ENCODE measurements around the gene SLC38A6.
"Not testable (repeated sequence)": the region's sequence is repeated elsewhere in the genome, so short reads cannot be mapped to it uniquely, and the experiment has no call there.

Gene SLC38A6

DNA sequence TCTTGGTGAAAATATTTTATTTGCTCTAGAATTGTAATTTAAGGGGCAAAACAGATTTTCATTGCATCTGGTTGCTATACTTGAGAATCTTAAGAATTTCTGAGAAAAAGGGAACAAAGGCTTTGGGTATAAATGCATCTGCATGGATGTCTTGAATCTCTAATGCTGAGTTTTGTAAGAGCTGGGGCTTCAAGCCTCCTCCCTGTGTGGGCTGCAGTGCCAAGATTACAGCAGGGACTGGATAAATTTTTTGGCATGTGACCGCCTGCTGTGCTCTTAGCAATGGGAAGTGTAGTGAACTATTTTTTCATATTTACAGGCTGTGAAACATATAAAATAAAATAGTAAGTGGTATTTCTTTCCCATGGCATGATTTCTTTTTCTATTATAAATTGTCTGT is 70.0 kb downstream of the SLC38A6 start:
- peak in 2 of 56 donors; percentile 0 to 1 for DNase-seq

DNA sequence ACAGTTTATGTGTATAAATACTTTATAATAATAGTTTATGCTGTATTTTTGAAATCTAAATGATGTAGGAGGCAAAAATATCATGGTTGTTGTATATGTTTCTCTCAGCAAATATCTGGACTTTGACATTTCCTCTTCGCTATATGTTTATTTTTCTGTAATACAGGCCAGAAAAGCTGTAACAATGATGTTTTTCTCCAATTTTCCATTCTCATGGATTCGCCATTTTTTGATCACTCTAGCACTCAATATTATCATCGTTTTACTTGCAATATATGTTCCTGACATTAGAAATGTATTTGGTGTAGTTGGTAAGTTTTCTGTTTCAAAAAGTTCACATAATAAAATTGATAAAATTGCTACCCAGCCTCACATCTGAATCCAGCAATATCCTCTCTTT is 70.6 kb downstream of the SLC38A6 start:
- DNase-seq: no peak

DNA sequence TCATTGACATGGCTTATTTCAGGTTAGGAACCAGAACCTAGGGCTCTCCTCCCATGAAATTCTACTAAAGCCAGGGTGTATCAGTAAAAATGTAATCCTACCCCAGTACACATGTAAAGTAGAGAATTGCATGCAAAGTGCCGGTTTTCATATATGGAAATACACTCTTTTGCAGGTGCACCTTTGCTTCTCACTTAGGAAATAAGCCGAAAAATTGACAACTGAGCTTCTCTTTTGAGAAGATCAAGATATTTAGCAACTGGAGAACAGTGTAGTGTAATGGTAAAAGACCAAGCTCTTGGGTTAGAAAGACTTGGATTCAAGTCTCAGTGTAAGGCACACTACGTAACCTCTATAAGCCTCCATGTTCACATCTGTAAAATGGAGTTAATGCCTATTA is 82.4 kb downstream of the SLC38A6 start:
- DNase-seq: no peak

DNA sequence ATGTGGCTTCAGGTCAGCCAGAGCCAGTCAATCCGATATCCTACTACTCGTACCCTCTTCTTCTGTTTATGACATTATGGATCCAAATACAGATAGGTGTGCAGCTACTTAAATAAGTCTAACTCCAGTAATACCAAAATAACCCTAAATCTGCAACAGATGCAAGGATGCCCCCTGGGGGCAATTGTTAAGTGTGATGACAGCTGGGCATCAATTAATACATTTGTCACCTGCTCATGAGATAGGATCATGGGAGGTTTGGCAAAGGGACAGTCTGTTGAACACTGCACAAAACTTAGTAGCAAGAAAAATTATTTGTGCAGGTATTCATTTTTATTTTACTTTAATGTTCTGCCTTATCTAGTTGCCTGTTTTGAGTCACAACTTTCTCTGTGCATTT is 83.2 kb downstream of the SLC38A6 start:
- DNase-seq: no peak

DNA sequence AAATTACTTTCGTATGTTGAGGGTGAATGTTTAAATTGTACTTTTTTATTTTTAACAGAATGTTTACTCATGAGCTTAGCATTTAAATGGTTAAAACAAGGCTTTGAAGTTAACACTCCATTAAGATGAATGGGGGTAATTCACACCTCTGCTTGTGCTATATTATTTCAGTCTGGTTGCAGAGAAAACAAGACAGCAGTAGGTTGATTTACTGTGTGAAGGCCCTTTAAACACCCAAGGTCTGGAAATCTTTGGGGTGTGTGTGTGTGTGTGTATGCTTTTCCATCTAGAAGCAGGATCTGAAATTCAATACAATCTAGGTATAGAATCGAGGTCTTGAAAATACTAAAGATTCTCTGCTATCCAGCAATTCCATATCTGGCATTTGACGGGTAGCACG is 83.8 kb downstream of the SLC38A6 start:
- no peak for DNase-seq

DNA sequence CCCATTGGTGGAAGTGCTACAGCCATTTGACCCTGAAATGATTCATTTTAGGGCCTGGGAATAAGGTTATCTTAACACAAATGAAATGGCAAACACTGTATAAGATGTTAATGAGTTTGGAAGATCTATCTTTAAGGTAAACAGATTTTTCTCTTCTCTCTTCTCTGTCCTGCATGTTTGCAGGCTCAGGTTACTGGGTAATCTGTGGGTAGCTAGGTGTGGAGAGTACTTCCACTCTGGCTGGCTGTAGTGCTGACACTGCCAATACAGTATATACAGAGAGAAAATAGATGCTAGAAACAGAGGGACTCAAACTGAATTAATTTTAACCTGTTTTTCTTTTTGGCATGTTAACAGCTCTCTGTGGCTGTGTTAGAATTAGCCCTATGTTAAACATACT is 84.6 kb downstream of the SLC38A6 start:
- no peak for DNase-seq

DNA sequence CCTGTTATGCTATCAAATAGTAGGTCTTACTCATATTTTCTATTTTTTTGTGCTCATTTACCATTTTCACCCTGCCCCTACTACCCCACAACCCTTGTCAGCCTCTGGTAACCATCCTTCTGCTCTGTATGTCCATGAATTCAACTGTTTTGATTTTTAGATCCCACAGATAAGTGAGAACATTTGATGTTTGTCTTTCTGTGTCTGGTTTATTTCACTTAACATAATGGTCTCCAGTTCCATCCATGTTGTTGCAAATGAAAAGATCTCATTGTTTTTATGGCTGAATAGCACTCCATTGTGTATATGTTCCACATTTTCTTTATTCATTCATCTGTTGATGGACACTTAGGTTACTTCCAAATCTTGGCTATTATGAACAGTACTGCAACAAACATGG is 91.4 kb downstream of the SLC38A6 start:
- DNase-seq: not testable (repeated sequence)

DNA sequence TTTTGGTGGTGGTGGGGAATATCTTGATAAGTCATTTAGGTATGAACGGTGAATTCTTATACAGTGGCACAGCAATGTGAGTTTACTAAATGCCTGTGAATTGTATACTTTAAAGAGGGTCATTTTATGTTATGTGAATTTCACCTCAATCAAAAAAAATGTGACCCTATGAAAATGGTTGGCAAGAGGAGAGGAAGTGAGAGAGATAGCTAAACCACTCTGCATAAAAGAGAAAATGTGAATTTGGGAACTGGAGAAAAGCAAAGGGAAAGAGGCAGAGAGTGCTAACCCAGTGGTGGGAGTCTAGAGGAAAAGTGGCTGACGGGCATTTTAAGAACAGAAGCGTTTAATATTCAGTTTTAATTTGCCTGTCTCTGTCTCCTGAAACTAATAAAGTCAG is 93.8 kb downstream of the SLC38A6 start:
- no peak for DNase-seq

DNA sequence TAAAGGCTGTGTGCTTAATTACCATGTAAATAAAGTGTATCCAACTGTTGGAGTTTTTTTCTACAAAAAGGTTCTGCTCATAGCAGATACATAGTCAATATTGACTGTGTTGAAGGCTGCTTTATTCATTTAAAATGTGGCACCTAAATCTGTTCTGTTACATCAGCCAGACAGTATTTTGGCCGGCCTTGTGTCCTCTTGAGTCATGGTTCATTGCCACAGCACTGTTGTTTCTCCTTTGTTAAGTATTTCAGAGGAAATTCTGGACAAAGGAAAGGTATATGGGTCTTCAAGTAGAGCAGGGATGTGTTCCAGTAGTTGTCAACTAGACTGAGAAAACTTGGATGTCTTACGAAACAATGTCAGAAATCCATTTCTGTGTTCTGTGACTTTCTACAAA is 95.5 kb downstream of the SLC38A6 start:
- no peak for DNase-seq

DNA sequence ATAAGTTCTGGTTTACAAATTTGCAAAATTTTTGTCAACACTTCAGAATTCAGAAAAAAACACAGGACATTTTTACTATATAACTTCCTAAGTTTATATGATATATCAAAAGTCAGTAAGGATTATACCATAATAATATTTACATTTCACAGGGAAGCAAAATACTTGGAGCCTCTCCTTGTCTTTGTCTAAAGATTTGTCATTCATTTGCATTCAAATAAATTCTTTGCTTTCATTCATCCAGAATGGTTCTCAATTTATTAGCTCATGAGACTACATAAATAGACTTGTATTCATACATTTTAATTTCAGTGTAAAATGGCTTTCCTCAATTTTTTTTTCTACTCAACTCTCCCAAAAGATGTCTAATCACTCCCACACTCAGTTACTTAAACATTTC is 96.4 kb downstream of the SLC38A6 start:
- DNase-seq: no peak

DNA sequence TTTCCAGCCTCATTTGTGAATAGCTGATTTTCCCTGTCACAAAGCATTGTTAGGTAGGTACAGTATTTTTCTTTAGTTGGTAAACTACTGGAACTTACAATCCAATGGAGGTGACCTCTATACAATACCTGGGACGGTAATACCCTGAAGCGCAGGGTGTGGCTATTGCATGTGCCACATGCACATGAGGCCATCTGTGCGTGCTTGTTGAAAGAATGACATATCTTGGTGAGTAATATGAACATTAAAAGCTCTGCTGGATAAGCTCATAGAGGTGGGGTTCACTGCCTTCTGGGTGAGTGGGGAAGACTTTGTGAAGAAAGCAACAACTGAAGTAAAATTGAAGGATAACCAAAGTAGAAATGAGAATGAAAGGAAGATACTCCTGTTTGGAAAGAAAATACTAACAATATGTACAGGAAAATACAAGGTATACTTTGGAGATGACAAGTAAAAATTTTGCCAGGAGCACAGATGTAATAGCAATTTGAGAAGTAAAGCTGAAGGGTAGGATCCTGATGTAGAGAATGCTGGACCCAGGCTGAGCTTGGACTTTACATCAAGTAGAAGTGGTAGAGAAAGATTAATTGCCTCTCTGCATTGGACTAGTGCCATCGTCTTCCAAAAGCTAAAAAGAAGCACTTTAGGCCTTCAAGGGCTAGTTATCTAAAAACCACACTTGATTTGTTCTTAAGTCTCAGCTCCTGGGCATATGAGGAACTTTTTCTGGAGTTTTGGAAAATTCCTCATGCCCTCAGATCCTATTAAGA is 97.1 kb downstream of the SLC38A6 start:
- DNase-seq: no peak

DNA sequence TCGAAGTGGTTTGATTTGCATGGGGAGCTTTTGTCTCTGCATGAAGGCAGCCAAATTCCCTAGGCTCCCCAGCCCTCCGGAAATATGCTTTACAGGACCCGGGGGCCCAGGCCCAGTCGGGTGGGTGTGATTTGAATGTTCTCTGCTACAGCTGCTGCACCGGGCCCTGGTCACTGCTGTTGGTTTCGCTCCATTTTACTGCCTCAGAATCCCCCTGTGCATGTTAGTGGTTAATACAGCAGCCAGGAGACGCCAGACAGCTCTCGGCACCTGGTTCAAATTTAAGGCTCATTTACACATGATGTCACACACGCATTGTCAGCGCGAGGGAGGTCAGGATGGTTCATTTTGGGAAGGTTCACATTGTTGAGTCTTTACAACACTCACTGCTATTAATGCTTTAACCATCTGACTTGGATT is 99.6 kb downstream of the SLC38A6 start:
- DNase-seq: no peak

DNA sequence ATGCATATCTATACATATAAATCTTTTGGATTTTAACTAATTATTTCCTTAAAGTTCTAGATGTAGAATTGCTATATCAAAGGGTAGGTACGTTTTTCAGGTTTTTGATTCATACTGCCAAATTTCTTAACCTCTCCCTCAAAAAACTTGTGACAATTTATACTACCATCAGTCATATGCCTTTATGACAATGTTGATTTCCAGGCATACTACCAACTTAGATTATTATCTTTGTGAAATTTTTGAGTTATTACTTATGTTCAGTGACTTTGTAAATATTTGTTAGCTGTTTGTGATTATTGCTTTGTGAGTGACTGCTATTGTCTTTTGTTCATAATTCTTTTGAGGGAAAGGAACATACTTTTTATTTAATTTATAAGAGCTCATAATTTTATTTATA is 107.0 kb downstream of the SLC38A6 start:
- no peak for DNase-seq

DNA sequence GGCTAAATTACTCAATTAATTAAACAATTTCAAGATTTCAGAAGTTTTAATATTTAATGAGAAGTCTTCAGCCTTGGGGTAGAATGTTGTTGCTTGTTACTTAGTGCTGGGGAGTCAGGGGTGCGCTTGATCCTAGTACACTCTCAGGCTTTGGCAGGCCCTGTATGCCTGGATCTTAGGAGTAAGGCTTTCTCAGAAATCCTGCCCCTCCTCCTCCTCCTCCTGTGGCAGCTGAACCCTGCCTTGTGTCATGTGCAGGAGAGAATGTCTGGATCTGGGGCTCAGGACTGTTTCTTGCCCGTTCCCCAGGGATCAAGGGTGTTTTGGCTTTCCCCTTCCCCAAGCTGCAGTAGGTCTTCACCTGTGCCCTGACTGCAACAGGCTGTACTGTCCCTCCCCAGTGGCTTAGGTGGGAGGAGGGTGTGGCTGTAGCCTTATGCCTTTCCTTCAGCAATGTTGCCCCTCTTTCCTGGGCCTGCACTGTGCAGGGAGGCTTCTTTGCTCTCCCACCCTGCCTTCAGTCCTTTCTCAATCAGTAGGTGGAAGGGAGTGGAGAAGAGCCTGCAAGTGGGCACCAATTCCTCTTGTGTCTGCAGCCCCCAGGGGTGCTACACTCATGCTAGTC is 108.2 kb downstream of the SLC38A6 start:
- no peak for DNase-seq

DNA sequence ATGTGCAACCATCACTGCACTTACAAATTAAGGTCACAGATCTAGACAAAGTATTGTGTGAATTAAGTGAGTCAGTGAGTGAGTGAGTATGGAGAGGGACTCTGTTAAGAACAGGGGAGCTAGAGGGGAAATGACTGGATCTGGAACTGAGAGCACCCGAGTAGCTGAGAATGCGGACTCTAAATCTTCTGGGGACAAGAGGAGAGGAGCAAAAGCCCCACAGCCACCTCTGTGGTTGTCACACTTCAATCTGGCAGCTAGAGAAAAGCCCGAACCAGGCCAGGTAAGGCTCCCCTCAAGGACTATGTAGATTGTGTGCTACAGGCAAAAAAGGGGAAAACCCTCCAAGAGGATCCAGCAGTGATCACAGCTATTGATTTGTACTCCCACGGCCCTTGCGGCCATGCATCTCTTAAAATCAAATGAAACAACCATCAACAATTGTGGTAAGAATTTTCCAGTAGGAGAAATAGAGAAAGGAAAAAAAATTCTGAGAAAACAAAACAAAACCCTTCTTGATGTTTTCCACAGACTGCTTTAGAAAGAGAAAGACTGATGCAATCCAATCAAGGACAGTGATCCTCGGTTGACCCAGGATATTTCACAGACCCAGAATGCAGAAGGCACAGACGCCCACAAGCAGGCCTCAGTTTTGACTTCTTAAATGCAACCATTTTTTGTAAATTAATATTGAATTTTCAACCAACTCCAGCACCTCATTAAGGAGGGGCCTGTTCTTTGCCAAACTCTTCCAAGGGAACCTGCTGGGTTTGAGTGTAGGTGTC is 109.6 kb downstream of the SLC38A6 start:
- no peak for DNase-seq

DNA sequence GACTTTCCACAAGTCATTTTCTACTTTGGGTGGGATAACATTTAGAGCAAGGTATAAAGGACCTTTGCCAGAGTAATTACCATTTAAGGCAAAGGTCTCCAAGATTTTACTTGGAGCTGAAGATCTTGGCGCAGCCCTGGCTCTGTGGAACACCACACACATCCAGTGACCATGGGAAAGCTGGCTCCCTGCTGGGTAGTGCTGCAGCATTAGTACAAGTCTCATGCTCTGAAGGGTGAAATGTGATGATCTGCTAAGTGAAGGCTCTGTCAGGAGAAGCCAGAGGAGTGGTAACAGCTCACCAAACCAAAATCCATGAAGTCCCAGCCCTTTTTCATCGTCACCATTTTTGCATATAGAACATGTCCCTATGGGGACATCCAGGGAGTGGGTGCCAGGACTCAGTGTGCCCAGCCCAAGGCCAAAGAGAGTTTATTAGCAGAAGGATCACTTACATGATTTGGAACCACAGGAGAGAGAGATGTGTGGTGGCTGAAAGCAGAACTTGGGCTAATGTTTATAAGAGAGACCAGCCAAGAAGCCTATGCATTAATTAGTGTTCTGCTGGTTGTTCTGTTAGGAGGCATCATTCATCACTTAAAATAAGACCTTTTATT is 110.7 kb downstream of the SLC38A6 start:
- DNase-seq: no peak

DNA sequence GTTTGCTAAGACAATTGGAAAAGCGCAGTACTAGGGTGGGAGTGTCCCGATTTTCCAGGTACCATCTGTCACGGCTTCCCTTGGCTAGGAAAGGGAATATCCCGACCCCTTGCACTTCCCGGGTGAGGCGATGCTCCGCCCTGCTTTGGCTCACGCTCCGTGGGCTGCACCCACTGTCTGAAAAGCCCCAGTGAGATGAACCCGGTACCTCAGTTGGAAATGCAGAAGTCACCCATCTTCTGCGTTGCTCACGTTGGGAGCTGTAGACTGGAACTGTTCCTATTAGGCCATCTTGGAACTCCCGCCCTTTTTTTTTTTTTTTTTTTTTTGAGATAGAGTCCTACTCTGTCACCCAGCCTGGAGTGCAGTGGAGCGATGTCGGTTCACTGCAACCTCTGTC is 117.1 kb downstream of the SLC38A6 start:
- not testable (repeated sequence) for DNase-seq

DNA sequence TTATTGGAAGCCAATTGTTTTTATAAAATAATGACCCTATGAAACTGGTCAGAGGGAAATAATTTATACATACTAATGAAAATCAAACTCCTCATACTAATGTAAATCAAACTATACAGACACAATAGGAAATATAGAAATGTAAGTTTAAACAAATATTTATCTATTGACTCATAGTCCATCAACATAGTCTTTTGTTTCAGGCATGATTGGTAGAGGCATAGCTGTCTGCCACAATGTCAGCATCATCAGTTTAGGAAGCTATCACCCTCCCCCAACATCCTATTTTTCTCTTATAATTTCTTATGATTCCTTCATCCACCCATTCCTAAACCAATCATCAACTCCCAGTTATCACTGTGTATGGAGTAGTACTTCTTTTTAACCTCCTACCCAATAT is 117.7 kb downstream of the SLC38A6 start:
- DNase-seq: no peak

DNA sequence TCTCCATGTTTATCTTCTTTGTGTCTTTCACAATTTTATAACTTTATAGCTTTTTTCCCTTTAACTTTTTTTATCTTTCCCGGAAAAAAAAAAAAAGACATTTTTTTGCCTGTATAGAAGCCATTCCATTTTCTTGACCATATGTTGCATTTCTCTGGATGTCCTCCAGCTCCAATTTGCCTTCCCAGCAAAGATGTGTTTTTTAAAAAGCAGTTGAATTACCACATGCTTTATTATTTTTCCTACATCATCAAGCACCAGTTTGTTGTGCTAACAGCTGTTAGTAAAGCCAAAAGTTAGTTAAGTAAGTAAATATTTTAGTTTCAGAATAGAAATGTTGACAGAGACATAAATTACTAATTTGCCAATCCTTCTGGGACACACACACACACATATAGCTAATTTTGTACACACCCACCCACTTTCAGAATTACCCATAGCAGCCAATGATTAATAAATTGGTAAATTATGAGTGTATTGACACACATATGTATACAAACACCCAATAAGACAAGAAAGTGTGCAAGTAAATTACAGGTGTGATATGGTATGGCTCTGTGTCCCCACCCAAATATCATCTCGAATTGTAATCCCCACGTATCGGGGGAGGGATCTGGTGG is 118.3 kb downstream of the SLC38A6 start:
- DNase-seq: no peak

DNA sequence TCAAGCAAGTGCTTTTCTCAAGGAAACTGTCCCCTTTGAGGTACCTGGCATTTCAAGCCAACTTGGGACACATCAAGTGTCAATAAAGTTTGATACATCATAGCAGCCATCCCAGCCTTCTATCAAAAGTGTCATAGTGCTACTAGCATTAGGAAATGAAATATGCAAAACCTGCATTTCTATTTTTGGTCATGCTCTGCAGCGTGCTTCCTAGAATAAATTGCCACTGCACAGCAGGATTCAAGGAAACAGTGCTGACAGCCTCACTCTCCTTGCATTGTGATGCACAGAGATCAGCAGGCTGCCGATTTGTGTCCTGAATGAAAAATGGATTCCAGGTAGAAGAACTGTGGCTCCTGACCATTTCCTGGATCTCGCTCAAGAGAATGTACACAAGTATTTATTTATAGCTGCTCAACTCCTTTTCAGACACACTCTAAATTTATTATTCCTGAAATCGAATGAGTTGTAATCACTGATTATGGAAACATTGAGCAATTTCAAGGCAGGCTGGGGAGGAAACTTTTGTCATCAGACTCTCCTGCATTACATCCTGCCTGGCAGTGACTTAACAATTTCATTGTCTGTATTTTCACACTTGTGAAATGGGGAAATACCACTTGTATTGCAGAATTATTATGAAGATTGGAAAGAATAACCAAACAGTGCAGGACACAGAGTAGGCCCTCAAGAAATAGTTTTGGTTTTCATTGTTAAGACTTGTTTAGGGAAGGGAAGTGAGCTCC is 120.9 kb downstream of the SLC38A6 start:
- DNase-seq: no peak

Data from amygdala (tissue), 56 donors.